Measurements from ENCODE around the gene EPB41L4A. TPM values are rescaled to one million over a fixed set of nuclear protein-coding genes. Genes with fewer than 3 reads are reported as not detected.

Gene EPB41L4A
- total RNA-seq, 1 experiment from 2014 or later, result 5.2 TPM

DNA sequence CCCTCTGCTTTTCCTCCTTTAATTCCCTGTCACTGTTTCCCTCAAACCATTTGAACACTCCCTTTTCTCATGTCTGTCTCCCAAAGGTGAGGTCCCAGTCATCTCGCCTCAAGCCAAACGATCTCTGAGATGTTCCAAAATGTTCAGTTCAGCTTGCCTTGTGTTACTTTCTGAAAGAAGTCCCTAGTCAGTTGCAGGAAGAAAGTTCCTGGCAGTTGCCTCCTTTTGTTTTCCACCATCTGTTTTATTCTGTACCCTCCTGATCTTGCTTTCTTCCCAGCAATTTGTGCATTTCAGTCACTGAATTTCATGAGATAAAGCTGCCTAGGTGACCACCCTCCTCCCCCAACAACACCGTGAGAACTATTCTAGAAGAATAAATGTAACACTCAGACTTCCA is 277.5 kb downstream of the EPB41L4A start:
- ATAC-seq, result no peak
- no peaks in the 10 kb centered on the region; the same call in 1 of the 2 replicates for H3K27me3 Mint-ChIP-seq (ENCODE audit: low read depth)
- no peak overlapping the region for H3K4me3 Mint-ChIP-seq
- H3K9me3 Mint-ChIP-seq, result no peaks in the 10 kb centered on the region
- ChIA-PET CTCF (no interaction called here), POLR2A (interaction anchor here (0.6 kb wide), 1 partner anchor 1327 kb away, joined by 3 read pairs; no protein-coding TSS in a partner anchor)
- no peak overlapping the region for H3K27ac Mint-ChIP-seq
- no peaks in the 10 kb centered on the region for H3K36me3 Mint-ChIP-seq
- H3K4me1 Mint-ChIP-seq, result no peaks in the 10 kb centered on the region
- DNase-seq (ENCODE audit: low spot score), result no peak
- TF ChIP-seq CREM (CRISPR knock-in tag; IDR thresholded peaks at IDR 0.05) (no peak), JUN (CRISPR knock-in tag; IDR thresholded peaks at IDR 0.05) (no peak), ZNF317 (CRISPR knock-in tag; IDR thresholded peaks at IDR 0.05; ENCODE audit: borderline replicate concordance, low read depth) (no peak), KAT7 (CRISPR knock-in tag; IDR thresholded peaks at IDR 0.05; ENCODE audit: borderline replicate concordance) (no peak), ZNF423 (CRISPR knock-in tag; IDR thresholded peaks at IDR 0.05) (no peak), EMX1 (CRISPR knock-in tag; IDR thresholded peaks at IDR 0.05) (no peak)
- TF ChIP-seq, protein P1, sequence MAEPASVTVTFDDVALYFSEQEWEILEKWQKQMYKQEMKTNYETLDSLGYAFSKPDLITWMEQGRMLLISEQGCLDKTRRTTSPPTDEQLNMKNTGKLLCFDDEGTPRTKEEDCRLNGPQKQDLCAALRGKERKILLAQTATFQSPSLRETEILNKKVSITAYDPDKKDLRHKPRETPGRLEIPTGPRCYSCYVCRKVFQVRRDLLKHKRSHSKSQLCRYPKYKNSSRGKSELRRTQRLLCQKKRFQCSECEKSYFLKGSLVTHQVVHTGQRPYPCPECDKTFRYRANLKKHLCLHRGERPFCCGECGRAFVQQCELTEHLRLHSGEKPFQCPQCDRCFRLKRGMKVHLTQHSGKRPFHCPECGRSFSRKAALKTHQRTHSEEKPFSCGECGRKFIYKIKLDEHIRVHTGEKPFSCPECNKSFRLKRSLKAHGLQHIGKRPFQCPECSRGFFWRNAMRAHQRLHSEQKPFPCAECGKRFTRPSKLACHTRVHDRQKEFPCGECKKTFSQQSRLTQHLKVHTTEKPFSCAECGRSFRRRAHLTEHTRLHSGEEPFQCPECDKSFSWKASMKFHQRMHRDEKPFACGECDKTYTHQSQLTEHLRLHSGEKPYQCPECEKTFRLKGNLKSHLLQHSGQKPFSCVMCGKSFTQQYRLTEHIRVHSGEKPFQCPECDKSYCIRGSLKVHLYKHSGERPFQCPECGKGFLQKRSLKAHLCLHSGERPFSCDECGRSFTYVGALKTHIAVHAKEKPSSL (CRISPR knock-in tag; conservative IDR thresholded peaks at IDR 0.05), result no peak
- TF ChIP-seq, protein P2, sequence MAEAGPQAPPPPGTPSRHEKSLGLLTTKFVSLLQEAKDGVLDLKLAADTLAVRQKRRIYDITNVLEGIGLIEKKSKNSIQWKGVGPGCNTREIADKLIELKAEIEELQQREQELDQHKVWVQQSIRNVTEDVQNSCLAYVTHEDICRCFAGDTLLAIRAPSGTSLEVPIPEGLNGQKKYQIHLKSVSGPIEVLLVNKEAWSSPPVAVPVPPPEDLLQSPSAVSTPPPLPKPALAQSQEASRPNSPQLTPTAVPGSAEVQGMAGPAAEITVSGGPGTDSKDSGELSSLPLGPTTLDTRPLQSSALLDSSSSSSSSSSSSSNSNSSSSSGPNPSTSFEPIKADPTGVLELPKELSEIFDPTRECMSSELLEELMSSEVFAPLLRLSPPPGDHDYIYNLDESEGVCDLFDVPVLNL (CRISPR knock-in tag; IDR thresholded peaks at IDR 0.05; ENCODE audit: borderline replicate concordance, low read depth), result no peak
- TF ChIP-seq, protein P3, sequence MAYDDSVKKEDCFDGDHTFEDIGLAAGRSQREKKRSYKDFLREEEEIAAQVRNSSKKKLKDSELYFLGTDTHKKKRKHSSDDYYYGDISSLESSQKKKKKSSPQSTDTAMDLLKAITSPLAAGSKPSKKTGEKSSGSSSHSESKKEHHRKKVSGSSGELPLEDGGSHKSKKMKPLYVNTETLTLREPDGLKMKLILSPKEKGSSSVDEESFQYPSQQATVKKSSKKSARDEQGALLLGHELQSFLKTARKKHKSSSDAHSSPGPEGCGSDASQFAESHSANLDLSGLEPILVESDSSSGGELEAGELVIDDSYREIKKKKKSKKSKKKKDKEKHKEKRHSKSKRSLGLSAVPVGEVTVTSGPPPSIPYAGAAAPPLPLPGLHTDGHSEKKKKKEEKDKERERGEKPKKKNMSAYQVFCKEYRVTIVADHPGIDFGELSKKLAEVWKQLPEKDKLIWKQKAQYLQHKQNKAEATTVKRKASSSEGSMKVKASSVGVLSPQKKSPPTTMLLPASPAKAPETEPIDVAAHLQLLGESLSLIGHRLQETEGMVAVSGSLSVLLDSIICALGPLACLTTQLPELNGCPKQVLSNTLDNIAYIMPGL (CRISPR knock-in tag; IDR thresholded peaks at IDR 0.05), result no peak
- TF ChIP-seq, protein P4, sequence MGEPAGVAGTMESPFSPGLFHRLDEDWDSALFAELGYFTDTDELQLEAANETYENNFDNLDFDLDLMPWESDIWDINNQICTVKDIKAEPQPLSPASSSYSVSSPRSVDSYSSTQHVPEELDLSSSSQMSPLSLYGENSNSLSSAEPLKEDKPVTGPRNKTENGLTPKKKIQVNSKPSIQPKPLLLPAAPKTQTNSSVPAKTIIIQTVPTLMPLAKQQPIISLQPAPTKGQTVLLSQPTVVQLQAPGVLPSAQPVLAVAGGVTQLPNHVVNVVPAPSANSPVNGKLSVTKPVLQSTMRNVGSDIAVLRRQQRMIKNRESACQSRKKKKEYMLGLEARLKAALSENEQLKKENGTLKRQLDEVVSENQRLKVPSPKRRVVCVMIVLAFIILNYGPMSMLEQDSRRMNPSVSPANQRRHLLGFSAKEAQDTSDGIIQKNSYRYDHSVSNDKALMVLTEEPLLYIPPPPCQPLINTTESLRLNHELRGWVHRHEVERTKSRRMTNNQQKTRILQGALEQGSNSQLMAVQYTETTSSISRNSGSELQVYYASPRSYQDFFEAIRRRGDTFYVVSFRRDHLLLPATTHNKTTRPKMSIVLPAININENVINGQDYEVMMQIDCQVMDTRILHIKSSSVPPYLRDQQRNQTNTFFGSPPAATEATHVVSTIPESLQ (CRISPR knock-in tag; IDR thresholded peaks at IDR 0.05), result no peak
- TF ChIP-seq, protein P5, sequence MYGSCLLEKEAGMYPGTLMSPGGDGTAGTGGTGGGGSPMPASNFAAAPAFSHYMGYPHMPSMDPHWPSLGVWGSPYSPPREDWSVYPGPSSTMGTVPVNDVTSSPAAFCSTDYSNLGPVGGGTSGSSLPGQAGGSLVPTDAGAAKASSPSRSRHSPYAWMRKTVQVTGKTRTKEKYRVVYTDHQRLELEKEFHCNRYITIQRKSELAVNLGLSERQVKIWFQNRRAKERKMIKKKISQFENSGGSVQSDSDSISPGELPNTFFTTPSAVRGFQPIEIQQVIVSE (CRISPR knock-in tag; IDR thresholded peaks at IDR 0.05; ENCODE audit: borderline replicate concordance), result no peak
- TF ChIP-seq, protein P6, sequence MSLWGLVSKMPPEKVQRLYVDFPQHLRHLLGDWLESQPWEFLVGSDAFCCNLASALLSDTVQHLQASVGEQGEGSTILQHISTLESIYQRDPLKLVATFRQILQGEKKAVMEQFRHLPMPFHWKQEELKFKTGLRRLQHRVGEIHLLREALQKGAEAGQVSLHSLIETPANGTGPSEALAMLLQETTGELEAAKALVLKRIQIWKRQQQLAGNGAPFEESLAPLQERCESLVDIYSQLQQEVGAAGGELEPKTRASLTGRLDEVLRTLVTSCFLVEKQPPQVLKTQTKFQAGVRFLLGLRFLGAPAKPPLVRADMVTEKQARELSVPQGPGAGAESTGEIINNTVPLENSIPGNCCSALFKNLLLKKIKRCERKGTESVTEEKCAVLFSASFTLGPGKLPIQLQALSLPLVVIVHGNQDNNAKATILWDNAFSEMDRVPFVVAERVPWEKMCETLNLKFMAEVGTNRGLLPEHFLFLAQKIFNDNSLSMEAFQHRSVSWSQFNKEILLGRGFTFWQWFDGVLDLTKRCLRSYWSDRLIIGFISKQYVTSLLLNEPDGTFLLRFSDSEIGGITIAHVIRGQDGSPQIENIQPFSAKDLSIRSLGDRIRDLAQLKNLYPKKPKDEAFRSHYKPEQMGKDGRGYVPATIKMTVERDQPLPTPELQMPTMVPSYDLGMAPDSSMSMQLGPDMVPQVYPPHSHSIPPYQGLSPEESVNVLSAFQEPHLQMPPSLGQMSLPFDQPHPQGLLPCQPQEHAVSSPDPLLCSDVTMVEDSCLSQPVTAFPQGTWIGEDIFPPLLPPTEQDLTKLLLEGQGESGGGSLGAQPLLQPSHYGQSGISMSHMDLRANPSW (CRISPR knock-in tag; conservative IDR thresholded peaks at IDR 0.05; ENCODE audit: low read depth), result no peak

DNA sequence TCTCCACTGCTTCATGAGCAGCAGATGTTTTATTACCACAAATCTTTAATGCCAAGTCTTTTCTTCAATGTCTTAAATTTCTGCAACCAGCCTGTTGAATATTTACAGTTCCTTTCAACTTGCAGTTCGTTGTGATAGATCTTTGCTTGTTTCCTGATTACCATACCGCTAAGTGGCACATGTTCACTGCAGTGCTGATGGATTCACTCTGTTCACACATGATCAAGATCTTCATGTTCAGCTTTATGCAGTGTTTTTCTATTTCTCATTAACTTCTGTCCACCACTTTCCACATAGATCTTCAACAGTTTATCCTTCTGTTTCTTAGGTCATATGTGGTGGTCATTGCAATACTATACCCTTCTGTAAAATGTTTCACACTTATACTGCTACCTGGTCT is 280.6 kb downstream of the EPB41L4A start:
- no peak for ATAC-seq
- no peak overlapping the region for H3K27ac Mint-ChIP-seq
- ChIA-PET POLR2A (no interaction called here), CTCF (interaction anchor here (1.4 kb wide), 1 partner anchor 319 kb away, joined by 4 read pairs; no protein-coding TSS in a partner anchor)
- no peaks in the 10 kb centered on the region; the same call in 1 of the 2 replicates for H3K27me3 Mint-ChIP-seq (ENCODE audit: low read depth)
- DNase-seq (ENCODE audit: low spot score), result no peak
- TF ChIP-seq SMAD3 (CRISPR knock-in tag; IDR thresholded peaks at IDR 0.05; ENCODE audit: borderline replicate concordance), result no peak
- TF ChIP-seq TCF7 (CRISPR knock-in tag; IDR thresholded peaks at IDR 0.05; ENCODE audit: low read depth), result no peak
- no peak for TF ChIP-seq NFYB (CRISPR knock-in tag; conservative IDR thresholded peaks at IDR 0.05; ENCODE audit: low read depth)
- H3K36me3 Mint-ChIP-seq, result no peaks in the 10 kb centered on the region
- no peak overlapping the region for H3K4me3 Mint-ChIP-seq
- no peaks in the 10 kb centered on the region for H3K4me1 Mint-ChIP-seq
- peaks cover 3% of the 10 kb centered on the region; the same call in 1 of the 2 replicates for H3K9me3 Mint-ChIP-seq
